ENCODE data around the gene ATF2. TPM values are rescaled to one million over a fixed set of nuclear protein-coding genes. Genes with fewer than 3 reads are reported as not detected.

The ATF2 gene
- total RNA-seq, 1 experiment from 2014 or later: 73.3 TPM

DNA sequence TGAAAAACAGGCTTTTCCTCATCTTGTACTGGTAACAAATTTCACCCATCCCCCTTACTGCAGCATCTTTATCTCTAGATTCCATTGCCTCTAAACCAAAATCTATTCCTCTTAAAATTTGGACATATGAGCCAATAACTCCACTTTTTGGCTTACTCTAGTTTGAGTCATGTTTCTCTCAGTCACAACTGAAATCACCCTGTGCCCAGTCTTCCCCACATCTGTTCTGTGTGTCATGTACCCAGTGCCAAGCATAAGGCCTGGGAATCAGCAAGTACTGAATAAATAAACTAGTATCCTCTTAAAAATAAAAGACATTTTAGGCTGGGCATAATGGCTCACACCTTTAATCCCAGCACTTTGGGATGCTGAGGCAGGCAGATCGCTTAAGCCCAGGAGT is 142.1 kb downstream of the ATF2 start:
- DNase-seq (ENCODE audit: low read depth): no peak

GRCh38 chr2:175025233-175025632 is 142.8 kb downstream of the ATF2 start:
- no peak for DNase-seq (ENCODE audit: low read depth)

- no peak for DNase-seq (ENCODE audit: low read depth)
These were observed 145.1 kb downstream of the ATF2 start for GRCh38 chr2:175022923-175023322.

Other genes with a start within 250 kb of the ATF2 start
- gene CHN1, start 162.8 kb downstream of the ATF2 start, total RNA-seq (2014; rRNA removed; shearing (Covaris generic)): 131 and 163 TPM in 2 replicates
- 320 and 403 TPM in 2 replicates for gene ATP5MC3, start 13.5 kb upstream of the ATF2 start, total RNA-seq (2014; rRNA removed; shearing (Covaris generic))

Data from RPMI7951 (cell line).